Rectal smooth muscle tissue (tissue), 1 donor: Measurements from ENCODE around the gene IGF1.
"Not testable (repeated sequence)": the region's sequence is repeated elsewhere in the genome, so short reads cannot be mapped to it uniquely, and the experiment has no call there.

ENCODE experiments used
- H3K27ac ChIP-seq: one replicate; pipeline ENCODE4 v1.7.0; 2013; ENCODE audit warnings: low read depth, low read length, inconsistent platforms
- H3K27me3 ChIP-seq: one replicate; pipeline ENCODE4 v1.7.0; 2013; ENCODE audit warnings: low read length; ENCODE audit not compliant: control insufficient read depth, insufficient read depth
- H3K36me3 ChIP-seq: one replicate; pipeline ENCODE4 v1.7.0; 2013; ENCODE audit warnings: low read length; ENCODE audit not compliant: control insufficient read depth, insufficient read depth
- H3K4me1 ChIP-seq: one replicate; pipeline ENCODE4 v1.7.0; 2013; ENCODE audit warnings: low read length; ENCODE audit not compliant: control insufficient read depth, insufficient read depth
- H3K4me3 ChIP-seq: one replicate; pipeline ENCODE4 v1.7.0; 2013; ENCODE audit warnings: low read length
- H3K9ac ChIP-seq: one replicate; pipeline ENCODE4 v1.7.0; 2013; ENCODE audit warnings: low read length

IGF1 gene

GRCh38 chr12:102376181-102376747 is 104.1 kb downstream of the IGF1 start:
- no peaks in the 10 kb centered on the region for H3K4me1 ChIP-seq
- no peak overlapping the region for H3K9ac ChIP-seq
- no peaks in the 10 kb centered on the region for H3K27me3 ChIP-seq
- H3K27ac ChIP-seq = no peak overlapping the region
- H3K4me3 ChIP-seq = no peak overlapping the region
- no peaks in the 10 kb centered on the region for H3K36me3 ChIP-seq

GRCh38 chr12:102374190-102374589 is 106.2 kb downstream of the IGF1 start:
- no peaks in the 10 kb centered on the region for H3K36me3 ChIP-seq

GRCh38 chr12:102372087-102372486 is 108.3 kb downstream of the IGF1 start:
- Histone ChIP-seq H3K9ac (no peak overlapping the region), H3K36me3 (no peaks in the 10 kb centered on the region), H3K27ac (no peak overlapping the region), H3K4me3 (no peak overlapping the region), H3K27me3 (no peaks in the 10 kb centered on the region), H3K4me1 (no peaks in the 10 kb centered on the region)

More at GRCh38 chr12:102374190-102374589, 106.2 kb downstream of the IGF1 start:
- no peak overlapping the region for H3K4me3 ChIP-seq
- no peak overlapping the region for H3K27ac ChIP-seq
- H3K4me1 ChIP-seq = no peaks in the 10 kb centered on the region
- no peaks in the 10 kb centered on the region for H3K27me3 ChIP-seq
- no peak overlapping the region for H3K9ac ChIP-seq

GRCh38 chr12:102371165-102371564 is 109.2 kb downstream of the IGF1 start:
- H3K27ac ChIP-seq = no peak overlapping the region
- H3K27me3 ChIP-seq = no peaks in the 10 kb centered on the region
- H3K9ac ChIP-seq = no peak overlapping the region
- H3K36me3 ChIP-seq = no peaks in the 10 kb centered on the region
- H3K4me1 ChIP-seq = no peaks in the 10 kb centered on the region
- no peak overlapping the region for H3K4me3 ChIP-seq

- Histone ChIP-seq H3K4me1 (no peaks in the 10 kb centered on the region), H3K9ac (no peak overlapping the region), H3K27ac (no peak overlapping the region), H3K27me3 (no peaks in the 10 kb centered on the region), H3K4me3 (no peak overlapping the region), H3K36me3 (no peaks in the 10 kb centered on the region)
These were observed 110.5 kb downstream of the IGF1 start for GRCh38 chr12:102369876-102370275.

- H3K36me3 ChIP-seq = no peaks in the 10 kb centered on the region
- no peak overlapping the region for H3K9ac ChIP-seq
- no peaks in the 10 kb centered on the region for H3K27me3 ChIP-seq
- no peaks in the 10 kb centered on the region for H3K4me1 ChIP-seq
- no peak overlapping the region for H3K4me3 ChIP-seq
- no peak overlapping the region for H3K27ac ChIP-seq
These were observed 115.0 kb downstream of the IGF1 start for GRCh38 chr12:102365365-102365764.

- no peak overlapping the region for H3K9ac ChIP-seq
- H3K4me1 ChIP-seq = no peaks in the 10 kb centered on the region
- no peaks in the 10 kb centered on the region for H3K27me3 ChIP-seq
- no peak overlapping the region for H3K27ac ChIP-seq
- H3K4me3 ChIP-seq = no peak overlapping the region
- no peaks in the 10 kb centered on the region for H3K36me3 ChIP-seq
These were observed 115.7 kb downstream of the IGF1 start for GRCh38 chr12:102364709-102365108.

- Histone ChIP-seq H3K36me3 (no peaks in the 10 kb centered on the region), H3K4me1 (no peaks in the 10 kb centered on the region), H3K9ac (no peak overlapping the region), H3K27ac (no peak overlapping the region), H3K4me3 (no peak overlapping the region), H3K27me3 (no peaks in the 10 kb centered on the region)
These were observed 123.7 kb downstream of the IGF1 start for GRCh38 chr12:102356690-102357089.

- H3K36me3 ChIP-seq, H3K27me3 ChIP-seq, H3K27ac ChIP-seq, H3K9ac ChIP-seq, H3K4me1 ChIP-seq, H3K4me3 ChIP-seq: not testable (repeated sequence)
These were observed 126.1 kb downstream of the IGF1 start for GRCh38 chr12:102354281-102354680.

GRCh38 chr12:102351322-102351721 is 129.0 kb downstream of the IGF1 start:
- no peaks in the 10 kb centered on the region for H3K4me1 ChIP-seq
- no peak overlapping the region for H3K4me3 ChIP-seq
- no peak overlapping the region for H3K27ac ChIP-seq

GRCh38 chr12:102350070-102350469 is 130.3 kb downstream of the IGF1 start:
- Histone ChIP-seq H3K4me3 (no peak overlapping the region), H3K4me1 (no peaks in the 10 kb centered on the region), H3K36me3 (no peaks in the 10 kb centered on the region), H3K27ac (no peak overlapping the region), H3K27me3 (no peaks in the 10 kb centered on the region), H3K9ac (no peak overlapping the region)

More at GRCh38 chr12:102351322-102351721, 129.0 kb downstream of the IGF1 start:
- H3K27me3 ChIP-seq = no peaks in the 10 kb centered on the region
- no peaks in the 10 kb centered on the region for H3K36me3 ChIP-seq
- no peak overlapping the region for H3K9ac ChIP-seq

GRCh38 chr12:102349079-102349478 is 131.3 kb downstream of the IGF1 start:
- H3K4me1 ChIP-seq = no peaks in the 10 kb centered on the region
- no peaks in the 10 kb centered on the region for H3K36me3 ChIP-seq
- H3K27ac ChIP-seq = no peak overlapping the region
- H3K9ac ChIP-seq = no peak overlapping the region
- no peak overlapping the region for H3K4me3 ChIP-seq
- no peaks in the 10 kb centered on the region for H3K27me3 ChIP-seq

GRCh38 chr12:102347811-102348210 is 132.6 kb downstream of the IGF1 start:
- Histone ChIP-seq H3K27me3 (no peaks in the 10 kb centered on the region), H3K27ac (no peak overlapping the region), H3K36me3 (no peaks in the 10 kb centered on the region), H3K4me3 (no peak overlapping the region), H3K9ac (no peak overlapping the region), H3K4me1 (no peaks in the 10 kb centered on the region)
